Esophagus squamous epithelium (tissue), 5 donors: ENCODE results near the gene ADAM10. TPM values are rescaled to one million over a fixed set of nuclear protein-coding genes. Genes with fewer than 3 reads are reported as not detected.

Experiments used
- DNase-seq: peaks from one replicate; lab custom pipeline; 2025; lab: John Stamatoyannopoulos, UW
- H3K27ac ChIP-seq, 4 donors: fragments of 200-600 bp; sonication (generic); one replicate each; pipeline ENCODE4 v1.5.1; 2016 to 2019; ENCODE audit warnings: mild to moderate bottlenecking in 1 of 4
- H3K27me3 ChIP-seq, 4 donors: fragments of 200-600 bp; sonication (generic); 1 replicate in 3 of 4; 2 replicates in 1 of 4; pipeline versions ENCODE4 v1.5.1 to v1.6.0; 2017 to 2021; ENCODE audit warnings: antibody characterized with exemption in 1 of 4
- H3K36me3 ChIP-seq, 3 donors: fragments of 200-600 bp; sonication (generic); one replicate each; pipeline ENCODE4 v1.5.1; 2016 to 2019
- H3K4me1 ChIP-seq, 3 donors: fragments of 200-600 bp; sonication (generic); one replicate each; pipeline ENCODE4 v1.5.1; 2017 to 2019
- H3K4me3 ChIP-seq, 4 donors: fragments of 200-600 bp; sonication (generic); 1 replicate in 3 of 4; 2 replicates in 1 of 4; pipeline ENCODE4 v1.5.1; 2016 to 2019; ENCODE audit warnings: mild to moderate bottlenecking in 2 of 4, moderate library complexity in 1 of 4
- H3K9me3 ChIP-seq, 3 donors: fragments of 200-600 bp; sonication (generic); one replicate each; pipeline ENCODE4 v1.5.1; 2016 to 2019
- POLR2A ChIP-seq, 4 donors: fragments of 450-650 bp; IDR thresholded peaks; one replicate each; pipeline ENCODE4 v1.6.1; 2017; ENCODE audit warnings: antibody characterized with exemption in 4 of 4, mild to moderate bottlenecking in 4 of 4, moderate library complexity in 3 of 4
- WGBS, 2 donors: methylation state at CpG; one replicate each; pipeline ENCODE4 v1.1.5; 2018; 5-methylcytosine and 5-hydroxymethylcytosine counted together
- intact Hi-C: fragments of 100-400 bp; cut with DNase I; formaldehyde crosslinking; loops from one replicate; pipeline ENCODE4 v1.15.0; 2022
- total RNA-seq, 4 donors: library from RNA; depleted of rRNA; stranded (reverse); fragments of >200 nt; gene quantifications; one replicate each; pipeline ENCODE4 v1.1.0, GENCODE V29; 2016
- TF ChIP-seq, protein P1 (sequence below), 6 experiments: fragments of 450-650 bp in 4 of 6; fragments of 200-600 bp in 2 of 6; sonication (generic) in 2 of 6; IDR thresholded peaks; one replicate each; pipeline ENCODE4 v1.5.1; 2016 to 2019; ENCODE audit warnings: antibody characterized with exemption in 6 of 6, mild to moderate bottlenecking in 4 of 6, moderate library complexity in 4 of 6
- donor health status: DM: yes; HTN: yes; CAD: no.

The ADAM10 gene
- total RNA-seq, 4 donors from 2014 or later: 34.3 to 61.3 (median 52.8) TPM

GRCh38 chr15:58717357-58717756 lies 32.1 kb downstream of the ADAM10 start:
- intact Hi-C loops: no loop called here
- peaks cover 0 to 13% (median 0%) of the 10 kb centered on the region in 3 donors for H3K4me1 ChIP-seq
- no peak for DNase-seq

DNA sequence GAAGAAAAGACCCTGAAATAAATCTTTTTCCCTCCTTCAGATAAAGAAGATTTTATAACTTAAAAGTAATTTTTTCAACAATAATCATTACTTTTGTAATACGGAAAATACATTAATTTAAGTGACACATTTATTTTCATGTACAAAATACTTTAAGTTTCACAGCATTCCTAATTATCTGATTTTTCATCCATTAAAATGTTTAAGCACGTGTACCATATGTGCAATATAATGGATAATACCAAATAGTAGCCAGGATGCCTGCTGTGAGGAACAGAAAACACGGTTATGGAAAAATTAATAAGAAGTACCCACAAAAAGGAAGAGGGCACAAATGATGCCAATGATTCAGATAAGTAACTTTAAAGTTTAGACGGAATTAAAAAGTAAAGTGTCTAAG lies 33.5 kb downstream of the ADAM10 start:
- H3K4me1 ChIP-seq: peaks cover 0 to 5% (median 0%) of the 10 kb centered on the region in 3 donors
- DNase-seq: no peak
- peaks cover 0 to 56% (median 0%) of the 10 kb centered on the region in 3 donors for H3K36me3 ChIP-seq
- H3K27me3 ChIP-seq: no peaks in the 10 kb centered on the region
- TF ChIP-seq, protein P1, sequence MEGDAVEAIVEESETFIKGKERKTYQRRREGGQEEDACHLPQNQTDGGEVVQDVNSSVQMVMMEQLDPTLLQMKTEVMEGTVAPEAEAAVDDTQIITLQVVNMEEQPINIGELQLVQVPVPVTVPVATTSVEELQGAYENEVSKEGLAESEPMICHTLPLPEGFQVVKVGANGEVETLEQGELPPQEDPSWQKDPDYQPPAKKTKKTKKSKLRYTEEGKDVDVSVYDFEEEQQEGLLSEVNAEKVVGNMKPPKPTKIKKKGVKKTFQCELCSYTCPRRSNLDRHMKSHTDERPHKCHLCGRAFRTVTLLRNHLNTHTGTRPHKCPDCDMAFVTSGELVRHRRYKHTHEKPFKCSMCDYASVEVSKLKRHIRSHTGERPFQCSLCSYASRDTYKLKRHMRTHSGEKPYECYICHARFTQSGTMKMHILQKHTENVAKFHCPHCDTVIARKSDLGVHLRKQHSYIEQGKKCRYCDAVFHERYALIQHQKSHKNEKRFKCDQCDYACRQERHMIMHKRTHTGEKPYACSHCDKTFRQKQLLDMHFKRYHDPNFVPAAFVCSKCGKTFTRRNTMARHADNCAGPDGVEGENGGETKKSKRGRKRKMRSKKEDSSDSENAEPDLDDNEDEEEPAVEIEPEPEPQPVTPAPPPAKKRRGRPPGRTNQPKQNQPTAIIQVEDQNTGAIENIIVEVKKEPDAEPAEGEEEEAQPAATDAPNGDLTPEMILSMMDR (IDR thresholded peaks at IDR 0.05): no peak
- no peak for TF ChIP-seq POLR2A (IDR thresholded peaks at IDR 0.05)
- no peak overlapping the region for H3K4me3 ChIP-seq
- 82 to 86% methylated on average over 4 of the region's 4 CpGs for WGBS, 2 donors
- intact Hi-C loops: no loop called here
- no peaks in the 10 kb centered on the region for H3K9me3 ChIP-seq
- H3K27ac ChIP-seq: no peak overlapping the region

More at GRCh38 chr15:58717357-58717756, 32.1 kb downstream of the ADAM10 start:
- WGBS, 2 donors: 89 to 93% methylated on average over 2 of the region's 2 CpGs
- H3K36me3 ChIP-seq: peaks cover 0 to 51% (median 0%) of the 10 kb centered on the region in 3 donors
- H3K4me3 ChIP-seq: no peak overlapping the region
- H3K27me3 ChIP-seq: no peaks in the 10 kb centered on the region
- no peaks in the 10 kb centered on the region for H3K9me3 ChIP-seq
- H3K27ac ChIP-seq: no peak overlapping the region
- TF ChIP-seq, protein P1 (IDR thresholded peaks at IDR 0.05): no peak
- no peak for TF ChIP-seq POLR2A (IDR thresholded peaks at IDR 0.05)

- no peaks in the 10 kb centered on the region for H3K27me3 ChIP-seq
- TF ChIP-seq, protein P1 (IDR thresholded peaks at IDR 0.05): no peak
- no peak for TF ChIP-seq POLR2A (IDR thresholded peaks at IDR 0.05)
- H3K4me1 ChIP-seq: no peaks in the 10 kb centered on the region
- DNase-seq: no peak
- H3K36me3 ChIP-seq: peaks cover 0 to 56% (median 0%) of the 10 kb centered on the region in 3 donors
- WGBS, 2 donors: 94 to 98% methylated on average over 3 of the region's 3 CpGs
- H3K4me3 ChIP-seq: no peak overlapping the region
- intact Hi-C loops: no loop called here
- no peaks in the 10 kb centered on the region for H3K9me3 ChIP-seq
- H3K27ac ChIP-seq: no peak overlapping the region
Measured at GRCh38 chr15:58715266-58715917, 34.1 kb downstream of the ADAM10 start.

DNA sequence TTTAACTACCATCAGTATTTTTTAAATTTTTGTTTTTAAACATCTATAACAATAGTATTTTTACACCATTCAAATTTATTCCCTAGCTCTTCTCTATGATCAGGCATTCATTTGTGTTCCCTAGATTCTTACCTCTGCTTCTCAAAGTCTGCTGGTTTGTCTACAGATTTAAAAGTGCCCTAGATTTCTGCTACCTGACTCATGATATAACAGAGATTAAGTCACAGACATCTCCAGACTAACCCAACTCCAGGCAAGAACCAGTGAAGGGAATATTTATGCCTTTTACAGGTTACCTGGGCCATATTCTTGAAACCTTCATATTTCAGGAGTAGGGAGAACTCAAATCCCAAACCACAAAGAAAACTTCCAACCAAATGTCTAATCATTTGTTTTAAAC lies 38.8 kb downstream of the ADAM10 start:
- DNase-seq: no peak
- intact Hi-C loops: no loop called here
- H3K4me1 ChIP-seq: no peaks in the 10 kb centered on the region

DNA sequence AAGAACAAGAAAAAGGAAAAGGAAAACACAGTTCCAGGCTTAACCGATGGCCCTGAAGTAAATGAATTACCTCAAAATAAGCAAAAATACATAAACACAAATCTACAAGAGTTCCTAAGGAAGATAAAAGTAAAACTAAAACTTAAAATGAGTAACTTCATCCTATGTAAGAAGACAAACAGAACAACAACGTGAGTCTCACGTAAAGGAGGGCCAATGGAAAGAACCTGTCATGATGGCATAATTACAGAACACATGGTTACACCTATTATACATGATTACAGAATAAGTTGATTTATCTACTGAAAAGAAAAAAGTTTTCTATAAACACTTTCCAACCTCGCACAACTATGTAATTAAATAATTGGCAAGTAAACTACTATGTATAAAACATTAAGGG lies 42.1 kb downstream of the ADAM10 start:
- intact Hi-C loops: no loop called here
- Histone ChIP-seq H3K27me3 (no peaks in the 10 kb centered on the region), H3K27ac (no peak overlapping the region), H3K9me3 (no peaks in the 10 kb centered on the region), H3K4me1 (no peaks in the 10 kb centered on the region), H3K36me3 (peaks cover 0 to 28% (median 0%) of the 10 kb centered on the region in 3 donors), H3K4me3 (no peak overlapping the region)
- DNase-seq: no peak
- TF ChIP-seq, protein P1 (IDR thresholded peaks at IDR 0.05): no peak
- TF ChIP-seq POLR2A (IDR thresholded peaks at IDR 0.05): no peak
- 79 to 87% methylated on average over 4 of the region's 4 CpGs for WGBS, 2 donors

More for the DNA sequence above, 38.8 kb downstream of the ADAM10 start:
- Histone ChIP-seq H3K4me3 (no peak overlapping the region), H3K27me3 (no peaks in the 10 kb centered on the region), H3K36me3 (peaks cover 0 to 48% (median 0%) of the 10 kb centered on the region in 3 donors), H3K9me3 (no peaks in the 10 kb centered on the region), H3K27ac (no peak overlapping the region)
- TF ChIP-seq, protein P1 (IDR thresholded peaks at IDR 0.05): no peak
- no peak for TF ChIP-seq POLR2A (IDR thresholded peaks at IDR 0.05)
